ENCODE data around the gene SLC7A6OS. TPM values are rescaled to one million over a fixed set of nuclear protein-coding genes. Genes with fewer than 3 reads are reported as not detected.

SLC7A6OS gene
- total RNA-seq, 2 experiments from 2014 or later = 28.6 to 33.4 TPM

DNA sequence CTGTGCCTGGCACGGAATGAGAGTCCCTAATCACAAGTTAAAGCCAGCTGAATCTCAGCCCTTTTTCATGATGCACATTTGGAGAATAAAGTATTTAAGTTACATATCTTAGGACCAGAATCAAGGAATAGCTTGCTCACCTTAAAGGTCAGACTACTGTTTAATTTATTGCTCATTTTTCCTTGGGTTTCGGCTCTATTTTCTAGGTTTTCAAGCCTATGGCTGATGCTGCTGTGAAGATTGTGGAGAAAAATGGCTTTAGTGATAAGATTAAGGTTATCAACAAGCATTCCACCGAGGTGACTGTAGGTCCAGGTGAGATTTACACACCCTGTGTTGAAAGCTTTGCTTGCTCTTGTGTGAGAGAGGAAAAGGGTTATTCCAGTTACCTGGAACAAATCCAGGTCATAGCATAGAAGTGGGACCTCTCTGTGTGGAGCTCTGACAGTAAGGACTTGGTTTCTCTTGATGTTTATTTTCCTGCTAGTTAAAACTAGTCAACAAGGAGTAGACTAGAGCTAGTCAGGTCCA is 18.2 kb upstream of the SLC7A6OS start:
- intact Hi-C loops (cut with micrococcal nuclease; ENCODE audit: unreplicated experiment) = loop anchor here (1.0 kb wide), 4 partner anchors 18 to 89 kb away; partner anchors contain the start of gene PRMT7
- ChIA-PET POLR2A (interaction anchor here (0.6 to 2.2 kb wide), 5 partner anchors 18 to 68 kb away, joined by 4 to 9 read pairs (median 6); partner anchors contain the start of genes PRMT7 and SLC7A6OS), CTCF (ENCODE audit: unreplicated experiment) (interaction anchor here (1.2 to 3.5 kb wide), 3 partner anchors 65 to 72 kb away, joined by 4 to 17 read pairs (median 8); partner anchors contain the start of gene SLC7A6)
- H3K9me3 ChIP-seq (ENCODE audit: low read length) = no peaks in the 10 kb centered on the region
- H3K4me2 ChIP-seq (ENCODE audit: low read length) = no peak overlapping the region
- TF ChIP-seq, protein P1, sequence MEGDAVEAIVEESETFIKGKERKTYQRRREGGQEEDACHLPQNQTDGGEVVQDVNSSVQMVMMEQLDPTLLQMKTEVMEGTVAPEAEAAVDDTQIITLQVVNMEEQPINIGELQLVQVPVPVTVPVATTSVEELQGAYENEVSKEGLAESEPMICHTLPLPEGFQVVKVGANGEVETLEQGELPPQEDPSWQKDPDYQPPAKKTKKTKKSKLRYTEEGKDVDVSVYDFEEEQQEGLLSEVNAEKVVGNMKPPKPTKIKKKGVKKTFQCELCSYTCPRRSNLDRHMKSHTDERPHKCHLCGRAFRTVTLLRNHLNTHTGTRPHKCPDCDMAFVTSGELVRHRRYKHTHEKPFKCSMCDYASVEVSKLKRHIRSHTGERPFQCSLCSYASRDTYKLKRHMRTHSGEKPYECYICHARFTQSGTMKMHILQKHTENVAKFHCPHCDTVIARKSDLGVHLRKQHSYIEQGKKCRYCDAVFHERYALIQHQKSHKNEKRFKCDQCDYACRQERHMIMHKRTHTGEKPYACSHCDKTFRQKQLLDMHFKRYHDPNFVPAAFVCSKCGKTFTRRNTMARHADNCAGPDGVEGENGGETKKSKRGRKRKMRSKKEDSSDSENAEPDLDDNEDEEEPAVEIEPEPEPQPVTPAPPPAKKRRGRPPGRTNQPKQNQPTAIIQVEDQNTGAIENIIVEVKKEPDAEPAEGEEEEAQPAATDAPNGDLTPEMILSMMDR (conservative IDR thresholded peaks at IDR 0.05; ENCODE audit: low read length) = peak; percentile 3; the same call in 1 of the 2 replicates
- no peak for TF ChIP-seq EZH2phosphoT487 (IDR thresholded peaks at IDR 0.05; ENCODE audit: borderline replicate concordance, low read depth, low read length)
- H3K9me2 ChIP-seq (ENCODE audit: insufficient read depth, low read length) = no peaks in the 10 kb centered on the region
- no peak overlapping the region for H2AFZ ChIP-seq (ENCODE audit: low read length)
- H3K4me1 ChIP-seq (ENCODE audit: insufficient read depth, low read length, poor library complexity, severe bottlenecking) = peaks cover 28% of the 10 kb centered on the region
- DNase-seq (ENCODE audit: low spot score) = no peak
- BruUV-seq (replicated peaks) = no TSS peak
- no peak overlapping the region for H3K27ac ChIP-seq (ENCODE audit: low read depth, low read length, poor library complexity, severe bottlenecking)
- peaks cover 71% of the 10 kb centered on the region for H3K36me3 ChIP-seq (ENCODE audit: insufficient read depth, low read length)
- H3K4me3 ChIP-seq (ENCODE audit: low read depth, low read length, poor library complexity, severe bottlenecking) = no peak overlapping the region
- H4K20me1 ChIP-seq (ENCODE audit: insufficient read depth, low read length) = no peaks in the 10 kb centered on the region
- H3K79me2 ChIP-seq (ENCODE audit: insufficient read depth, low read depth, low read length) = no peaks in the 10 kb centered on the region

DNA sequence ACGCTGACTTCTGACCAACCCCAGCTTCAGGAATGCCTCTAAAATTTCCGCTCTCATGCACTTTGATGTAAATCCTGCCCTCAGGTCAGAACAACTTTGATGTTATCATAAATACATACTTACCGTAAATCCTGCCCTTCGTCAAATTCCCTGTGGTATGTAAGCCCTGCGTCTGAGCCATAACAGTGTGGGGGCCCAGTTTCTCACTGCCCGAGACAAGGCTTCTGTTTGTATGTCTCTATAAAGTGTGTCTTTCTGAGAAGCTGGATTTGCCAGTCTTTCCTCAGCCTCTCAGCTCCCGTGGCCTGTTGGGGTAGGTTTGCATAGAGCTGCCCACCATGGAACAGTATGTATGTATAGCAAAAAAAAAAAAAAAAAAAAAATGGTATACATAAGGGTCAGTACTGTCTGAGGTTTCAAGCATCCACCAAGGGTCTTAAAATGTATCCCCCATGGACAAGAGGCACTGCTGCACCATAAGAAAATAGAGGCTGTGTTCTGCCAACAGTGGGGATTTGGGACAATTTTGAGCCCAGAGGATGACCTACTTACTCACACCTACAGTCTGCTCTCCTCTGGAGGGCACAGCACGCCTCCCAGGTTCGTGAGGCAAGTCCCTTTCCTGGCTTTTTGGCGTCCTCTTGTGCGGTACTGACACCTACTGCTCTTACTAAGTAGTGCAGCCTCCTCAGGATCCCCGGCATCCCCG is 17.6 kb upstream of the SLC7A6OS start:
- intact Hi-C loops (cut with micrococcal nuclease; ENCODE audit: unreplicated experiment) = loop anchor here (1.0 kb wide), 4 partner anchors 17 to 88 kb away; partner anchors contain the start of gene PRMT7
- no peak overlapping the region for H3K27ac ChIP-seq (ENCODE audit: low read depth, low read length, poor library complexity, severe bottlenecking)
- DNase-seq (ENCODE audit: low spot score) = peak; percentile 91
- peaks cover 28% of the 10 kb centered on the region for H3K4me1 ChIP-seq (ENCODE audit: insufficient read depth, low read length, poor library complexity, severe bottlenecking)
- H3K9me3 ChIP-seq (ENCODE audit: low read length) = no peaks in the 10 kb centered on the region
- no peak overlapping the region for H2AFZ ChIP-seq (ENCODE audit: low read length)
- TF ChIP-seq, protein P1 (conservative IDR thresholded peaks at IDR 0.05; ENCODE audit: low read length) = peak; percentile 96
- TF ChIP-seq EZH2phosphoT487 (IDR thresholded peaks at IDR 0.05; ENCODE audit: borderline replicate concordance, low read depth, low read length) = no peak
- no peaks in the 10 kb centered on the region for H4K20me1 ChIP-seq (ENCODE audit: insufficient read depth, low read length)
- H3K4me3 ChIP-seq (ENCODE audit: low read depth, low read length, poor library complexity, severe bottlenecking) = no peak overlapping the region
- H3K79me2 ChIP-seq (ENCODE audit: insufficient read depth, low read depth, low read length) = no peaks in the 10 kb centered on the region
- CTCF ChIA-PET (ENCODE audit: unreplicated experiment) = interaction anchor here (1.2 to 3.5 kb wide), 3 partner anchors 64 to 71 kb away, joined by 4 to 17 read pairs (median 8); partner anchors contain the start of gene SLC7A6
- no TSS peak for BruUV-seq (replicated peaks)
- no peaks in the 10 kb centered on the region for H3K9me2 ChIP-seq (ENCODE audit: insufficient read depth, low read length)
- H3K36me3 ChIP-seq (ENCODE audit: insufficient read depth, low read length) = peaks cover 74% of the 10 kb centered on the region
- no peak overlapping the region for H3K4me2 ChIP-seq (ENCODE audit: low read length)
- POLR2A ChIA-PET = interaction anchor here (0.8 to 2.2 kb wide), 8 partner anchors 17 to 83 kb away, joined by 3 to 9 read pairs (median 4); partner anchors contain the start of genes PLA2G15, PRMT7, SLC7A6 and SLC7A6OS

Measured in OCI-LY7 (cell line).